Tibial nerve (tissue), 4 donors: ENCODE results near the gene TRDN. TPM values are rescaled to one million over a fixed set of nuclear protein-coding genes. Genes with fewer than 3 reads are reported as not detected.

Experiments
- DNase-seq, 2 donors: peaks; one replicate each; pipeline ENCODE4 v3.0.0-alpha.2; 2019; ENCODE audit warnings: low spot score in 2 of 2
- H3K27ac ChIP-seq, 4 donors: fragments of 200-600 bp; sonication (generic) in 3 of 4; one replicate each; pipeline ENCODE4 v1.5.1; 2017 to 2019; ENCODE audit warnings: mild to moderate bottlenecking in 1 of 4
- H3K27me3 ChIP-seq, 2 donors: fragments of 200-600 bp; sonication (generic) in 1 of 2; one replicate each; pipeline versions ENCODE4 v1.5.1 to v1.6.0; 2017 to 2019
- H3K36me3 ChIP-seq, 3 donors: fragments of 200-600 bp; sonication (generic); one replicate each; pipeline ENCODE4 v1.5.1; 2018 to 2019
- H3K4me1 ChIP-seq, 4 donors: fragments of 200-600 bp; sonication (generic) in 3 of 4; one replicate each; pipeline ENCODE4 v1.5.1; 2017 to 2019
- H3K4me3 ChIP-seq, 4 donors: fragments of 200-600 bp; sonication (generic) in 3 of 4; one replicate each; pipeline ENCODE4 v1.5.1; 2017 to 2019; ENCODE audit warnings: mild to moderate bottlenecking in 1 of 4, moderate library complexity in 1 of 4
- H3K9me3 ChIP-seq, 4 donors: fragments of 200-600 bp; sonication (generic) in 3 of 4; one replicate each; pipeline ENCODE4 v1.5.1; 2017 to 2019
- CTCF ChIP-seq, 5 experiments: fragments of 200-600 bp in 3 of 5; fragments of 450-650 bp in 2 of 5; sonication (generic) in 3 of 5; IDR thresholded peaks; one replicate each; pipeline ENCODE4 v1.5.1; 2016 to 2019; ENCODE audit warnings: antibody characterized with exemption in 5 of 5, mild to moderate bottlenecking in 3 of 5, moderate library complexity in 2 of 5
- EP300 ChIP-seq, 2 donors: sonication (generic); formaldehyde crosslinking; IDR thresholded peaks; one replicate each; pipeline ENCODE4 v1.6.1; 2017; ENCODE audit warnings: antibody characterized with exemption in 2 of 2, mild to moderate bottlenecking in 1 of 2
- POLR2A ChIP-seq, 2 donors: fragments of 450-650 bp; IDR thresholded peaks; one replicate each; pipeline ENCODE4 v1.6.1; 2017; ENCODE audit warnings: antibody characterized with exemption in 2 of 2, mild to moderate bottlenecking in 2 of 2, moderate library complexity in 2 of 2
- WGBS, 2 donors: methylation state at CpG; one replicate each; pipeline ENCODE4 v1.1.5; 2018; 5-methylcytosine and 5-hydroxymethylcytosine counted together
- total RNA-seq, 4 donors: library from RNA; depleted of rRNA; stranded (reverse); fragments of >200 nt; gene quantifications; one replicate each; pipeline ENCODE4 v1.1.0, GENCODE V29; 2016

The TRDN gene
- total RNA-seq, 4 donors from 2014 or later, result 0.30 to 0.59 TPM; not detected in 2

- 74 to 75% methylated on average over 2 of the region's 2 CpGs for WGBS, 2 donors
Measured at GRCh38 chr6:123533862-123534648, 102.7 kb downstream of the TRDN start.

GRCh38 chr6:123529843-123530242 lies 106.9 kb downstream of the TRDN start:
- H3K27me3 ChIP-seq, result no peaks in the 10 kb centered on the region
- no peak overlapping the region for H3K27ac ChIP-seq
- no peak for DNase-seq
- H3K4me3 ChIP-seq, result no peak overlapping the region
- peaks cover 0 to 6% (median 0%) of the 10 kb centered on the region in 4 donors for H3K4me1 ChIP-seq
- no peaks in the 10 kb centered on the region for H3K9me3 ChIP-seq
- H3K36me3 ChIP-seq, result no peaks in the 10 kb centered on the region
- TF ChIP-seq CTCF (IDR thresholded peaks at IDR 0.05) (no peak), EP300 (IDR thresholded peaks at IDR 0.05) (no peak), POLR2A (IDR thresholded peaks at IDR 0.05) (no peak)
- WGBS, 2 donors, result 41 to 45% methylated on average over 1 of the region's 1 CpG

More at GRCh38 chr6:123533862-123534648, 102.7 kb downstream of the TRDN start:
- Histone ChIP-seq H3K9me3 (no peaks in the 10 kb centered on the region), H3K4me3 (no peak overlapping the region), H3K4me1 (peaks cover 0 to 6% (median 0%) of the 10 kb centered on the region in 4 donors), H3K27ac (no peak overlapping the region), H3K27me3 (no peaks in the 10 kb centered on the region), H3K36me3 (no peaks in the 10 kb centered on the region)
- DNase-seq, result no peak
- no peak for TF ChIP-seq POLR2A (IDR thresholded peaks at IDR 0.05)
- no peak for TF ChIP-seq EP300 (IDR thresholded peaks at IDR 0.05)
- no peak for TF ChIP-seq CTCF (IDR thresholded peaks at IDR 0.05)

GRCh38 chr6:123529058-123529457 lies 107.7 kb downstream of the TRDN start:
- Histone ChIP-seq H3K27me3 (no peaks in the 10 kb centered on the region), H3K9me3 (no peaks in the 10 kb centered on the region), H3K36me3 (no peaks in the 10 kb centered on the region), H3K27ac (peak overlapping the region in 1 of 4 donors; percentile 5), H3K4me3 (no peak overlapping the region), H3K4me1 (peaks cover 0 to 6% (median 0%) of the 10 kb centered on the region in 4 donors)
- no peak for DNase-seq
- WGBS, 2 donors, result 72 to 73% methylated on average over 4 of the region's 4 CpGs
- TF ChIP-seq POLR2A (IDR thresholded peaks at IDR 0.05), result no peak
- no peak for TF ChIP-seq EP300 (IDR thresholded peaks at IDR 0.05)
- TF ChIP-seq CTCF (IDR thresholded peaks at IDR 0.05), result no peak

DNA sequence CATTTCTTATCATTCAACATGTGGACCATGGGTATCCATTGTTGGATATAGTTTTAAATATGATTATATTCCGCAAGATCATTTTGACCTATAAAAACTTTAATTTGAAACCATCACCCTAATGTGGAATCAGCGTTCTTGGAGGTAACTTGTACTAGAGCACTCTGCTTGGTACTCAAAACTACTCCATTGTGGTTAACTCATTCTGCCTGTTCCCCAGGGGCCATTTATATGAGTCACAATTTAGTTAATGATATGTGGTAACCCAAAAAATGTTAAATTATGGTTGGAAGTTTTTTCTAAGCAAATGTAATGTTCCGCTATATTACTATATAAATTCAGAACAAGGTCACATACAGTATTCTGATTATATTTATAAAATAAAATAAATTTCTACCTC lies 109.3 kb downstream of the TRDN start:
- WGBS, 2 donors, result 68 to 82% methylated on average over 3 of the region's 3 CpGs
- DNase-seq, result no peak
- Histone ChIP-seq H3K4me1 (peaks cover 0 to 6% (median 0%) of the 10 kb centered on the region in 4 donors), H3K36me3 (no peaks in the 10 kb centered on the region), H3K27me3 (no peaks in the 10 kb centered on the region), H3K9me3 (no peaks in the 10 kb centered on the region), H3K27ac (no peak overlapping the region), H3K4me3 (no peak overlapping the region)
- TF ChIP-seq CTCF (IDR thresholded peaks at IDR 0.05) (no peak), EP300 (IDR thresholded peaks at IDR 0.05) (no peak), POLR2A (IDR thresholded peaks at IDR 0.05) (no peak)

GRCh38 chr6:123526128-123526527 lies 110.6 kb downstream of the TRDN start:
- H3K4me3 ChIP-seq, result no peak overlapping the region
- H3K9me3 ChIP-seq, result no peaks in the 10 kb centered on the region
- no peaks in the 10 kb centered on the region for H3K36me3 ChIP-seq
- H3K27ac ChIP-seq, result no peak overlapping the region
- peaks cover 0 to 6% (median 0%) of the 10 kb centered on the region in 4 donors for H3K4me1 ChIP-seq
- H3K27me3 ChIP-seq, result no peaks in the 10 kb centered on the region
- 83 to 96% methylated on average over 2 of the region's 2 CpGs for WGBS, 2 donors
- DNase-seq, result no peak
- TF ChIP-seq CTCF (IDR thresholded peaks at IDR 0.05), result no peak
- no peak for TF ChIP-seq EP300 (IDR thresholded peaks at IDR 0.05)
- TF ChIP-seq POLR2A (IDR thresholded peaks at IDR 0.05), result no peak
